Astrocyte (in vitro differentiated cells and primary cell): Measurements from ENCODE around the gene ANGEL2.

ENCODE experiments used
- CTCF ChIP-seq: IDR thresholded peaks from 2 replicates; pipeline ENCODE4 v1.5.1; 2011; ENCODE audit warnings: low read depth, mild to moderate bottlenecking, inconsistent platforms, low read length, moderate library complexity; ENCODE audit not compliant: insufficient read depth
- EZH2 ChIP-seq: IDR thresholded peaks from 2 replicates; pipeline ENCODE4 v1.6.1; 2012; ENCODE audit warnings: mild to moderate bottlenecking, low read length, inconsistent platforms; ENCODE audit not compliant: insufficient read depth

GRCh38 chr1:213049232-213049631, 33.6 kb upstream of the ANGEL2 start:
- TF ChIP-seq CTCF (no peak), EZH2 (no peak)
